K562 (cell line): Measurements from ENCODE around the gene ITPR1. TPM values are rescaled to one million over a fixed set of nuclear protein-coding genes. Genes with fewer than 3 reads are reported as not detected.
A peak's percentile ranks its signal among the peaks of the same experiment; 100 is the strongest.

Source experiments
- ARID1B ChIP-seq: fragments of 450-650 bp; IDR thresholded peaks from 2 replicates; pipeline ENCODE4 v1.6.1; 2016; ENCODE audit warnings: antibody characterized with exemption, mild to moderate bottlenecking, inconsistent platforms
- BCOR ChIP-seq: fragments of 450-650 bp; IDR thresholded peaks from 2 replicates; pipeline ENCODE4 v1.6.1; 2016
- BRCA1 ChIP-seq, 2 experiments: fragments of 450-650 bp in 1 of 2; sonication (generic) in 1 of 2; formaldehyde crosslinking in 1 of 2; IDR thresholded peaks; 2 replicates each; pipeline versions ENCODE4 v1.5.0 to v1.6.1; 2017 to 2020; ENCODE audit warnings: mild to moderate bottlenecking in 1 of 2, missing genetic modification reagents in 1 of 2
- CBFA2T3 ChIP-seq: fragments of 450-650 bp; IDR thresholded peaks from 2 replicates; pipeline ENCODE4 v1.6.1; 2017
- EGR1 ChIP-seq: fragments of 450-650 bp; conservative IDR thresholded peaks from 2 replicates; pipeline ENCODE4 v1.6.1; 2017; ENCODE audit warnings: mild to moderate bottlenecking
- ELF4 ChIP-seq: fragments of 450-650 bp; formaldehyde crosslinking; IDR thresholded peaks from 2 replicates; pipeline ENCODE4 v1.4.0; 2022; ENCODE audit warnings: missing genetic modification characterization
- ETV1 ChIP-seq: fragments of 450-650 bp; conservative IDR thresholded peaks from 2 replicates; pipeline ENCODE4 v1.6.1; 2016; ENCODE audit warnings: missing genetic modification characterization, control low read depth, low read depth, missing compliant biosample characterization
- FOXP1 ChIP-seq: sonication (generic); formaldehyde crosslinking; IDR thresholded peaks from 2 replicates; pipeline ENCODE4 v1.8.0; 2022; ENCODE audit warnings: mild to moderate bottlenecking, missing genetic modification reagents
- HEY1 ChIP-seq: fragments of 250-450 bp; sonication (Bioruptor Pico); IDR thresholded peaks from 2 replicates; pipeline ENCODE4 v1.5.0; 2020; ENCODE audit warnings: mild to moderate bottlenecking, moderate library complexity, borderline replicate concordance
- KDM1A ChIP-seq, 2 experiments: fragments of 450-650 bp; IDR thresholded peaks; 2 replicates each; pipeline ENCODE4 v1.6.1; 2016; ENCODE audit warnings: mild to moderate bottlenecking in 2 of 2
- KLF16 ChIP-seq: IDR thresholded peaks from 2 replicates; pipeline ENCODE4 v1.6.1; 2016; ENCODE audit warnings: antibody characterized with exemption
- L3MBTL2 ChIP-seq: fragments of 450-650 bp; IDR thresholded peaks from 2 replicates; pipeline ENCODE4 v1.6.1; 2016; ENCODE audit warnings: mild to moderate bottlenecking, moderate library complexity
- MTA2 ChIP-seq: fragments of 450-650 bp; IDR thresholded peaks from 2 replicates; pipeline ENCODE4 v1.6.1; 2016; ENCODE audit warnings: low read depth
- POLR2B ChIP-seq: fragments of 450-650 bp; IDR thresholded peaks from 2 replicates; pipeline ENCODE4 v1.6.1; 2018; ENCODE audit warnings: low read depth; ENCODE audit not compliant: partially characterized antibody
- RBM25 ChIP-seq: fragments of 200-400 bp; formaldehyde crosslinking; IDR thresholded peaks from 2 replicates; pipeline ENCODE4 v1.6.1; 2018; ENCODE audit warnings: low read length, low read depth, moderate library complexity; ENCODE audit not compliant: severe bottlenecking
- SMARCB1 ChIP-seq: IDR thresholded peaks from 2 replicates; pipeline ENCODE4 v1.6.1; 2011; ENCODE audit warnings: improper control_type of control experiment, low read depth; ENCODE audit not compliant: insufficient read length
- SOX6 ChIP-seq: fragments of 450-650 bp; IDR thresholded peaks from 2 replicates; pipeline ENCODE4 v1.6.1; 2014; ENCODE audit warnings: mild to moderate bottlenecking
- TAL1 ChIP-seq: fragments of 450-650 bp; IDR thresholded peaks from 2 replicates; pipeline ENCODE4 v1.6.1; 2016; ENCODE audit warnings: mild to moderate bottlenecking
- TRIM24 ChIP-seq, 2 experiments: fragments of 450-650 bp; IDR thresholded peaks; 2 replicates each; pipeline ENCODE4 v1.6.1; 2016
- TRIM28 ChIP-seq: fragments of 450-650 bp; IDR thresholded peaks from 2 replicates; pipeline ENCODE4 v1.6.1; 2017
- ZNF778 ChIP-seq: fragments of 450-650 bp; formaldehyde crosslinking; IDR thresholded peaks from 2 replicates; pipeline ENCODE4 v1.4.0; 2020; ENCODE audit warnings: mild to moderate bottlenecking, moderate library complexity
- polyA plus RNA-seq, 8 experiments: library from polyadenylated mRNA; depleted of rRNA in 4 of 8; stranded (reverse) in 5 of 8; unstranded in 3 of 8; fragments of >200 nt; fragmentation: Nextera tagmentation in 2 of 8; fragmentation: Illumina TruSeq in 1 of 8; extraction: Ambion mirVana in 2 of 8; extraction: Trizol in 1 of 8; gene quantifications; 2 replicates each; pipeline versions ENCODE4 v1.2.1 to v1.2.3, GENCODE V29; 2011 to 2014; ENCODE audit warnings: inconsistent platforms in 1 of 8, missing spikeins in 1 of 8
- total RNA-seq, 7 experiments: library from RNA; depleted of rRNA in 6 of 7; stranded (reverse); fragments of >200 nt in 6 of 7; fragmentation: Illumina TruSeq in 2 of 7; extraction: Trizol in 2 of 7; gene quantifications; 2 replicates each; pipeline versions ENCODE4 v1.2.1 to v1.2.3, GENCODE V29; 2011 to 2021; ENCODE audit warnings: low replicate concordance in 1 of 7
- TF ChIP-seq, protein P1 (sequence below): fragments of 450-650 bp; IDR thresholded peaks from 2 replicates; pipeline ENCODE4 v1.6.1; 2016
- TF ChIP-seq, protein P2 (sequence below): fragments of 450-650 bp; formaldehyde crosslinking; IDR thresholded peaks from 2 replicates; pipeline ENCODE4 v1.4.0; 2020; ENCODE audit warnings: mild to moderate bottlenecking, moderate library complexity
- TF ChIP-seq, protein P3 (sequence below): fragments of 250-450 bp; sonication (Bioruptor Pico); IDR thresholded peaks from 2 replicates; pipeline ENCODE4 v1.4.0; 2020; ENCODE audit warnings: mild to moderate bottlenecking
- TF ChIP-seq, protein P4 (sequence below), 2 experiments: IDR thresholded peaks in 1 of 2; conservative IDR thresholded peaks in 1 of 2; 2 replicates each; pipeline ENCODE4 v1.6.1; 2016; ENCODE audit warnings: low read depth in 2 of 2, mild to moderate bottlenecking in 1 of 2, missing compliant biosample characterization in 1 of 2, missing genetic modification characterization in 1 of 2, moderate library complexity in 1 of 2

ITPR1 gene
- total and polyA plus RNA-seq, 9 of the 15 experiments (the other 6 are each of a cell fraction or from before 2014, with no cell fraction given): 22.4 to 40.0 (median 27.4) TPM

DNA sequence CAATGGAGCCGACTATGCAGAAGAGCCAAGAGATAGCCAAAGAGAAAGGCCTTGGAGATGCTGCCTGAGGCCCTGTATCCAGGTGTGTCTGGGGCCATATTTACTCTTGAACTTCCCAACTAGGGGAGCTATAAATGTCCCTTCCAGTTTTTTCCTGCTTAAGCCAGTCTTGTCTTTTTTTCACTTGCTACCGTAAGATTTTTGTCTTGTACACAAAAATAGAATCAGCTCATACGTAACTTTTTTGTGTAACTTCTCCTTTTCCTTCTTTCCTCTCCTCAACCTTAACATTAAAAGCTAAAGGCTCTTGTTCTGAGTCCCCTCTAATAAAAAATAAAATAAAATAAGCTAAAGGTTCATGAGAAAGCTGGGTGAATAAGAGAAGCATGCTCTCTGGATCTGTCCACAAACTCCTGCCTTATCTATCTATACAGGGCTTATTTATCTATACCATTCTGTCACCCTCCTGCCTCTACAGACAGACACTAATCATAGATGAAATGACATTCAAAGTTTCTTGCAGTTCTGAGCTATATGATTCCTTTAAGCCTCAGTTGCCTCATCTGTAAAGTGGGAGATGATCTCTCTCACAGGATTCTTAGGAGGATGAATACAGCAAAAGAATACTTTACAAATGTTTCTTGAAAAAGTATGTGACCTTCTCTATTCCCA is 30.6 kb upstream of the ITPR1 start (continued):
- TF ChIP-seq POLR2B: no peak
- TF ChIP-seq BRCA1 (IDR thresholded peaks at IDR 0.05): no peak
- no peak for TF ChIP-seq BRCA1 (CRISPR knock-in tag; IDR thresholded peaks at IDR 0.05)
- peak; percentile 47 to 51; a peak in 2 of 4 replicates for TF ChIP-seq KDM1A (IDR thresholded peaks at IDR 0.05)
- TF ChIP-seq TRIM24 (IDR thresholded peaks at IDR 0.05): peak in 1 of 2 experiments; percentile 40; a peak in 1 of 4 replicates
- TF ChIP-seq, protein P1, sequence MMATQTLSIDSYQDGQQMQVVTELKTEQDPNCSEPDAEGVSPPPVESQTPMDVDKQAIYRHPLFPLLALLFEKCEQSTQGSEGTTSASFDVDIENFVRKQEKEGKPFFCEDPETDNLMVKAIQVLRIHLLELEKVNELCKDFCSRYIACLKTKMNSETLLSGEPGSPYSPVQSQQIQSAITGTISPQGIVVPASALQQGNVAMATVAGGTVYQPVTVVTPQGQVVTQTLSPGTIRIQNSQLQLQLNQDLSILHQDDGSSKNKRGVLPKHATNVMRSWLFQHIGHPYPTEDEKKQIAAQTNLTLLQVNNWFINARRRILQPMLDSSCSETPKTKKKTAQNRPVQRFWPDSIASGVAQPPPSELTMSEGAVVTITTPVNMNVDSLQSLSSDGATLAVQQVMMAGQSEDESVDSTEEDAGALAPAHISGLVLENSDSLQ: peak; percentile 63; the same call in 1 of the 2 replicates
- no peak for TF ChIP-seq ZNF778 (CRISPR knock-in tag)
- peak; percentile 74 for TF ChIP-seq TAL1
- TF ChIP-seq, protein P2, sequence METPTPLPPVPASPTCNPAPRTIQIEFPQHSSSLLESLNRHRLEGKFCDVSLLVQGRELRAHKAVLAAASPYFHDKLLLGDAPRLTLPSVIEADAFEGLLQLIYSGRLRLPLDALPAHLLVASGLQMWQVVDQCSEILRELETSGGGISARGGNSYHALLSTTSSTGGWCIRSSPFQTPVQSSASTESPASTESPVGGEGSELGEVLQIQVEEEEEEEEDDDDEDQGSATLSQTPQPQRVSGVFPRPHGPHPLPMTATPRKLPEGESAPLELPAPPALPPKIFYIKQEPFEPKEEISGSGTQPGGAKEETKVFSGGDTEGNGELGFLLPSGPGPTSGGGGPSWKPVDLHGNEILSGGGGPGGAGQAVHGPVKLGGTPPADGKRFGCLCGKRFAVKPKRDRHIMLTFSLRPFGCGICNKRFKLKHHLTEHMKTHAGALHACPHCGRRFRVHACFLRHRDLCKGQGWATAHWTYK (CRISPR knock-in tag): no peak
- TF ChIP-seq, protein P3, sequence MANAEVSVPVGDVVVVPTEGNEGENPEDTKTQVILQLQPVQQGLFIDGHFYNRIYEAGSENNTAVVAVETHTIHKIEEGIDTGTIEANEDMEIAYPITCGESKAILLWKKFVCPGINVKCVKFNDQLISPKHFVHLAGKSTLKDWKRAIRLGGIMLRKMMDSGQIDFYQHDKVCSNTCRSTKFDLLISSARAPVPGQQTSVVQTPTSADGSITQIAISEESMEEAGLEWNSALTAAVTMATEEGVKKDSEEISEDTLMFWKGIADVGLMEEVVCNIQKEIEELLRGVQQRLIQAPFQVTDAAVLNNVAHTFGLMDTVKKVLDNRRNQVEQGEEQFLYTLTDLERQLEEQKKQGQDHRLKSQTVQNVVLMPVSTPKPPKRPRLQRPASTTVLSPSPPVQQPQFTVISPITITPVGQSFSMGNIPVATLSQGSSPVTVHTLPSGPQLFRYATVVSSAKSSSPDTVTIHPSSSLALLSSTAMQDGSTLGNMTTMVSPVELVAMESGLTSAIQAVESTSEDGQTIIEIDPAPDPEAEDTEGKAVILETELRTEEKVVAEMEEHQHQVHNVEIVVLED: no peak
- no peak for TF ChIP-seq ETV1 (tag)
- TF ChIP-seq KLF16: 0 out of 2 replicates have a peak, but pooled peaks have one; percentile 30
- TF ChIP-seq TRIM28: no peak
- TF ChIP-seq EGR1: no peak
- 0 out of 2 replicates have a peak, but pooled peaks have one; percentile 3 for TF ChIP-seq ELF4
- TF ChIP-seq BCOR: peak; percentile 57
- peak; percentile 85 for TF ChIP-seq CBFA2T3
- TF ChIP-seq L3MBTL2: no peak
- TF ChIP-seq SMARCB1: no peak
- TF ChIP-seq, protein P4, sequence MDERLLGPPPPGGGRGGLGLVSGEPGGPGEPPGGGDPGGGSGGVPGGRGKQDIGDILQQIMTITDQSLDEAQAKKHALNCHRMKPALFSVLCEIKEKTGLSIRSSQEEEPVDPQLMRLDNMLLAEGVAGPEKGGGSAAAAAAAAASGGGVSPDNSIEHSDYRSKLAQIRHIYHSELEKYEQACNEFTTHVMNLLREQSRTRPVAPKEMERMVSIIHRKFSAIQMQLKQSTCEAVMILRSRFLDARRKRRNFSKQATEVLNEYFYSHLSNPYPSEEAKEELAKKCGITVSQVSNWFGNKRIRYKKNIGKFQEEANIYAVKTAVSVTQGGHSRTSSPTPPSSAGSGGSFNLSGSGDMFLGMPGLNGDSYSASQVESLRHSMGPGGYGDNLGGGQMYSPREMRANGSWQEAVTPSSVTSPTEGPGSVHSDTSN (CRISPR knock-in tag; IDR thresholded peaks at IDR 0.05; ENCODE audit: low read depth): no peak
- TF ChIP-seq, protein P4 (tag; conservative IDR thresholded peaks at IDR 0.05; ENCODE audit: low read depth): peak; percentile 56
- peak; percentile 57; the same call in 1 of the 2 replicates for TF ChIP-seq MTA2
- TF ChIP-seq SOX6: peak; percentile 16; the same call in 1 of the 2 replicates
- TF ChIP-seq RBM25: peak; percentile 85
- no peak for TF ChIP-seq HEY1 (CRISPR knock-in tag)
- TF ChIP-seq FOXP1: no peak
- peak; percentile 81 for TF ChIP-seq ARID1B
